PC-9 (cell line): ENCODE results near the gene TLE4.
"Not testable (repeated sequence)": the region's sequence is repeated elsewhere in the genome, so short reads cannot be mapped to it uniquely, and the experiment has no call there.

Experiments used
- CTCF ChIP-seq: fragments of 200-600 bp; sonication (generic); conservative IDR thresholded peaks from 2 replicates; pipeline ENCODE4 v1.6.1; 2017; ENCODE audit warnings: mixed run types, antibody characterized with exemption, mild to moderate bottlenecking, moderate library complexity
- EZH2 ChIP-seq: fragments of 200-600 bp; sonication (generic); IDR thresholded peaks from 2 replicates; pipeline ENCODE4 v1.8.0; 2017; ENCODE audit warnings: antibody characterized with exemption, low read depth

- TF ChIP-seq EZH2, CTCF: not testable (repeated sequence)
Observed at GRCh38 chr9:79640067-79640466, 68.3 kb downstream of the TLE4 start.
